GM12873 (cell line): Measurements from ENCODE around the gene TACR2.

Experiments used
- TF ChIP-seq, protein P1 (sequence below): IDR thresholded peaks from 2 replicates; pipeline ENCODE4 v1.5.1; 2012; ENCODE audit warnings: low read depth, mild to moderate bottlenecking, moderate library complexity, low read length, control low read depth; ENCODE audit not compliant: insufficient read depth; ENCODE audit errors: missing control alignments

TACR2 gene

DNA sequence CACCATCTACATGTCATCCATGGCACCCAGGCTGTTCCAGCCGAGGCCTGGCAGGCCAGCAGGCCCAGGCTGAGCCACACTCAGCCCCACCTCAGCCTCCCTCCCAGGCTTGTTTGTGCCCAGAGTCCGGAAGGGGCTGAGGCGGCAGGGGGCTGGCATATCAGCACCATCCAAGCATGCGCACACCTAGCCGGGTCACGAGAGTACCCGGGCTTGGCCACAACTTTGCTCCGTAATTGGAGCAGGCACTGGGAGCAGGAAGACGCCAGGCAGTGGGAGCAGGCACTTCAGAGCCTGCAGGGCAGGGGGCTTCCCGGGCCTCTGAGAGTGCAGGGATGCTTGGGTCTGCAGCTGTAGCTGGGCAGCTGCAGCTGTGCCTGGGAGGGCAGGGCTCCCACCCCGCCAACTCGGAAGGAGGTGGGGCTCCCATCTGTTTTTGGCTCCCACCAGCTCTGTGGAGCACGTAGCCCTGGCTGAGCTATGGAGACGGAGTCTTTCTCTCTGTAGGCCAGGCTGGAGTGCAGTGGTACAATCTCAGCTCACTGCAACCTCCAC lies 19.3 kb upstream of the TACR2 start:
- TF ChIP-seq, protein P1, sequence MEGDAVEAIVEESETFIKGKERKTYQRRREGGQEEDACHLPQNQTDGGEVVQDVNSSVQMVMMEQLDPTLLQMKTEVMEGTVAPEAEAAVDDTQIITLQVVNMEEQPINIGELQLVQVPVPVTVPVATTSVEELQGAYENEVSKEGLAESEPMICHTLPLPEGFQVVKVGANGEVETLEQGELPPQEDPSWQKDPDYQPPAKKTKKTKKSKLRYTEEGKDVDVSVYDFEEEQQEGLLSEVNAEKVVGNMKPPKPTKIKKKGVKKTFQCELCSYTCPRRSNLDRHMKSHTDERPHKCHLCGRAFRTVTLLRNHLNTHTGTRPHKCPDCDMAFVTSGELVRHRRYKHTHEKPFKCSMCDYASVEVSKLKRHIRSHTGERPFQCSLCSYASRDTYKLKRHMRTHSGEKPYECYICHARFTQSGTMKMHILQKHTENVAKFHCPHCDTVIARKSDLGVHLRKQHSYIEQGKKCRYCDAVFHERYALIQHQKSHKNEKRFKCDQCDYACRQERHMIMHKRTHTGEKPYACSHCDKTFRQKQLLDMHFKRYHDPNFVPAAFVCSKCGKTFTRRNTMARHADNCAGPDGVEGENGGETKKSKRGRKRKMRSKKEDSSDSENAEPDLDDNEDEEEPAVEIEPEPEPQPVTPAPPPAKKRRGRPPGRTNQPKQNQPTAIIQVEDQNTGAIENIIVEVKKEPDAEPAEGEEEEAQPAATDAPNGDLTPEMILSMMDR = no peak

DNA sequence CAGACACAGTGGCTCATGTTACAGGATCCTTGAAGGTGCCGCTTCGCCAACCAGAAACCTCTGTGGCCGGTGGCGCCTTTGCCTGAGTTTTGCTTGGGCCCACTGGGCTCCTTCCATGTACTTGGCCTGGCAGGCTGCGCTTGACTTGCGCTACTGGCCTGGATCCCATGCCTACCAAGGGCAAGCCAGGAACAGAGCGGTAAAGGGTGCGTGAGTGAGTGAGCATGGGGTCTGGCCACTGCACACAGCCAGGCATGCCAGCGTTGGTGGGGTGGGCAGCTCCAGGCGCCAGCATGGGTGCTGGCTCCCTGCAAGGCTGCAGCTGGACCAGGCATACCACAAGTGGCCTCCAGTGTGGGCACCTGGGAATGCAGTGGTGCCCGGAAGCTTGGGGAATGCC lies 18.2 kb upstream of the TACR2 start:
- TF ChIP-seq, protein P1 = no peak

DNA sequence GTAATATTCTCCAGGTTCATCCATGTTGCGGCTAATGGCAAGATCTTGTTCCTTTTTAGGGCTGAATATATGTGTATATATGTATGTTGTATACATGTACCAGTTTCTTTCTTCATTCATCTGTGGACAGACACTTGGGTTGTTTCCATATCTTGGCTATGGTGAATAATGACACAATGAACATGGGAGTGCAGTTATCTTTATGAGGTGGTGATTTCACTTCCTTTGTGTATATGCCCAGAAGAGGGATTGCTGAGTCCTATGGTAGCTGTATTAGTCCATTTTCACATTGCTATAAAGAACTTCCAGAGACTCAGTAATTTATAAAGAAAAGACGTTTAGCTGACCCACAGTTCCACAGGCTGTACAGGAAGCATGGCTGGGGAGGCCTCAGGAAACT lies 17.5 kb upstream of the TACR2 start:
- TF ChIP-seq, protein P1 = no peak

DNA sequence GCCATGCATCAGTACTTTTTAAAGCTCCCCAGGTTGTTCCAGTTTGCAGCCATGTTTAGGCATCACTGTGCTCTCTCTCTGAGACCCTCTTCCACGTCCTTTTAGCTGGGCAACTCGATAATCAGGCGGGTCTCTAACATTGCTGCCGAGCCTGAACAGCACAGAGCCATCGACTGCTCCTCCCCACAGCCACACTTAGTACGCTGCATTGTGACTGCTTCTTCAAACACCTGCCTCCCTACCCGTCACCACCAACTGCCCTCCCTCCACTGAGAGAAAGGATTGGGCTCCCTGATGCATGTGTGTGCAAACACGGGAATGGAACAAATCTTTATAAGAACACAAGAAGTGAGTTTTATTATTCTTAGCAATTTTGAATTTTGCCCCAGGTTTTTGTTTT lies 11.4 kb upstream of the TACR2 start:
- TF ChIP-seq, protein P1 = no peak

DNA sequence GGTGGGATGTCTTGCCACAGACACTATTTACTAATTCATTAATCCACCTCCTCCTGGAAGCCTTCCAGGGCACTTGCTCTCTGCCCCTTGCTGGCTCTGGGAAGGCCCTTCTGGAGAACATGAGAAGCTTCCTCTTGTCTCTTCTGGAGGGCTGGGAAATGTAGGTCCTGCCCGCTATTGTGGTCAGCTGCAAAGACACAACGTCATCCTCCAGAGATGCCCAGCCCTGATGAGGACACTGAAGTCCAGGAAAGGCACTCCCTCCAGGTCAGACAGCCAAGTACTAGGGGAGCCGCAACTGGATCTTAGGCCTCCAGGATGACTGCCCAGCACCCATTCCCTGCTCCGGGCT lies 9.6 kb upstream of the TACR2 start:
- TF ChIP-seq, protein P1 = no peak

DNA sequence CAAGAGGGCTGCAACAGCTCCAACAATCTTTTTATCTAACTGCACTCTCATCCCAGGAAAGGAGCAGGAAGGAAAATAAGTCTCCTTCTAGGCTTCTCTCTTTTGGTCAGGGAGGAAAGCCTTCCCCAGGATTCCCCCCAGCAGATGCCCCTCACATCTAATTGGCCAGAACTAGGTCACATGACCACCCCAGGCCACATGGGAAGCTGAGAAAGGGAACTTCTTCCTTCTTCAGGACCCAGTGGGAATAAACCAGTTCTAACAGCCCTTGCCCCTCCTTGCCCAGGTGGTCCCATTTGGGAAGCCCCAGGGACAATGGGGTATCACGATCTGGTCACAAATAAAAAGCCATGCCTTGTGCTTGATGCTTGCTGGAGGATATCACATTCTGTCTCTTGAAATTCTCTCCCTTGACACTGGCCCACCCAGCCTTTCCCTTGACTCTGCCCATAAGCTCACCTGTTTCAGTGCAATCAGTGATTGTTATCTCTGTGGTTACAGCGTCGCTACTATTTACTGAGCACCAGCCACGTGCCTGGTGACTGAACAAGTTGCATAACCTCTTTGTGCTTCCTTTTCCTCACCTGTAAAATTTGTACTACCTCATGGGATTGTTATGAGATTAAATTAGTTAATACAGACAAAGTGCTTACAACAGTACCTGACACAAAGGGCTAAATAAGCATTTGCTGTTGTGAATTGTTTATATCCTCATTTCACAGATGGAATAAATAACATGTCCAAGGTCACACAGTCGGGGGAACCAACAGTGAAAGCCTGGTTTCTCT lies 9.0 kb upstream of the TACR2 start:
- TF ChIP-seq, protein P1 = no peak

DNA sequence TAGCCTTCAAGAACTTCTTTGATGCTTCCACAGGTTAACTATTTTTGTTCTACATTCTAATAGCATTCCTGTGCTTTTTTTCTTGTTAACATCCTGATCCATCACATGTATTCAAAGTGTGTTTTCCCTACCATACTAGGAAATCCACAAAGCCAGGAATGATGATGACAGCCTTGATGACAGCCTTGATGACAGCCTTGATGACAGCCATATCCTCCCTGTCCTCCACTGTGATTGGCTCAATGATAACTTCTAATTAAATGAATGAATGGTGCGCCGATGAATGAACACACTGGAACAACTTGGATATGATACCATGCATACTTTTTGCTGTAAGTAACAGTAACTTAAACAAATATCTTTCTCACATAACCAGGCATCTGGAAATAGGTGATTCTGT lies 8.3 kb upstream of the TACR2 start:
- TF ChIP-seq, protein P1 = no peak
